ENCODE results near the gene C2CD3. TPM values are rescaled to one million over a fixed set of nuclear protein-coding genes. Genes with fewer than 3 reads are reported as not detected.
A peak's percentile ranks its signal among the peaks of the same experiment; 100 is the strongest.

The C2CD3 gene
- total RNA-seq, 1 experiment from 2014 or later, result 31.3 TPM

- H3K9me3 ChIP-seq (replicated peaks), result no peaks in the 10 kb centered on the region
- DNase-seq, result peak in 1 of 2 experiments; percentile 41
- H3K27ac ChIP-seq, result no peak overlapping the region
- H3K36me3 ChIP-seq, result no peaks in the 10 kb centered on the region
- no peaks in the 10 kb centered on the region; the same call in 1 of the 2 replicates for H3K4me1 ChIP-seq
- H3K27me3 ChIP-seq, result no peaks in the 10 kb centered on the region
- H3K4me3 ChIP-seq, result peak overlapping the region; percentile 17
These were observed 205.6 kb downstream of the C2CD3 start for GRCh38 chr11:73965076-73965763.

GRCh38 chr11:73963861-73964260 lies 206.9 kb downstream of the C2CD3 start:
- Histone ChIP-seq H3K9me3 (replicated peaks) (no peaks in the 10 kb centered on the region), H3K4me1 (no peaks in the 10 kb centered on the region; the same call in 1 of the 2 replicates), H3K36me3 (no peaks in the 10 kb centered on the region), H3K4me3 (no peak overlapping the region), H3K27me3 (no peaks in the 10 kb centered on the region), H3K27ac (no peak overlapping the region)
- no peak for DNase-seq

Other genes with a start within 250 kb of the C2CD3 start
- gene DNAJB13, start 220.0 kb downstream of the C2CD3 start, total RNA-seq (2014; rRNA removed; shearing (Covaris generic)), result not detected in 2 replicates
- gene UCP2, start 188.2 kb downstream of the C2CD3 start, total RNA-seq (2014; rRNA removed; shearing (Covaris generic)), result 25.8 and 28.8 TPM in 2 replicates
- 0.53 and 1.2 TPM in 2 replicates for gene UCP3, start 161.9 kb downstream of the C2CD3 start, total RNA-seq (2014; rRNA removed; shearing (Covaris generic))
- 52.7 and 56.5 TPM in 2 replicates for gene PPME1, start 287 bp upstream of the C2CD3 start, total RNA-seq (2014; rRNA removed; shearing (Covaris generic))
- not detected in 2 replicates for gene P4HA3, start 140.6 kb upstream of the C2CD3 start, total RNA-seq (2014; rRNA removed; shearing (Covaris generic))
- gene PGM2L1, start 227.4 kb upstream of the C2CD3 start, total RNA-seq (2014; rRNA removed; shearing (Covaris generic)), result 7.5 and 9.0 TPM in 2 replicates